ENCODE results near the gene TSPAN10. TPM values are rescaled to one million over a fixed set of nuclear protein-coding genes. Genes with fewer than 3 reads are reported as not detected.
"Not testable (repeated sequence)": the region's sequence is repeated elsewhere in the genome, so short reads cannot be mapped to it uniquely, and the experiment has no call there.

The TSPAN10 gene
- total and polyA plus RNA-seq, 8 donors, result 0.52 to 7.1 (median 3.6) TPM

- no peak for TF ChIP-seq CTCF (IDR thresholded peaks at IDR 0.05)
- Histone ChIP-seq H3K36me3 (peaks cover 0 to 68% of the 10 kb centered on the region in 2 donors), H3K27me3 (no peaks in the 10 kb centered on the region), H3K9me3 (no peaks in the 10 kb centered on the region), H3K4me3 (no peak overlapping the region), H3K4me1 (peaks cover 7 to 23% of the 10 kb centered on the region in 2 donors), H3K27ac (no peak overlapping the region)
- intact Hi-C loops (cut with DNase I), result no loop called here
- DNase-seq (no peak), ATAC-seq (no peak)
Observed at GRCh38 chr17:81672504-81672903, 35.5 kb downstream of the TSPAN10 start.

DNA sequence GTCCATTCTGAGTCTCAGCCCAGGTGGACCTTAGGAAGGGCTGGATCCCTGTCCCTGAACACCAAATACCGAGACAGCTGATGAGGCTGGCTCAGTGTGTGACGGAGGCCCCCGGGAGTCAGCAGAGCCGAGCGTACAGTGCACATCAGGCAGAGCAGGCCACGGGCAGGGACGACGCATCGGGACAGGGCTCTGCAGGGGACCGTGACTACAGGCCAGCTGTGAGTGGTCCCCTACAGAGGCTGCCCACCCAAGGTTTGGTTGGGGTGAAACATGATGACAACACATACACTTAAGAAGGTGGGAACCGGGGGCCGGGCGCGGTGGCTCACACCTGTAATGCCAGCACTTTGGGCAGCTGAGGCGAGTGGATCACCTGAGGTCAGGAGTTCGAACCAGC lies 36.0 kb downstream of the TSPAN10 start:
- Histone ChIP-seq H3K9me3 (no peaks in the 10 kb centered on the region), H3K4me3 (no peak overlapping the region), H3K4me1 (peaks cover 3 to 18% of the 10 kb centered on the region in 2 donors), H3K36me3 (peaks cover 0 to 68% of the 10 kb centered on the region in 2 donors), H3K27ac (no peak overlapping the region), H3K27me3 (no peaks in the 10 kb centered on the region)
- TF ChIP-seq CTCF (IDR thresholded peaks at IDR 0.05), result no peak
- no peak for DNase-seq
- no peak for ATAC-seq
- intact Hi-C loops (cut with DNase I), result no loop called here

DNA sequence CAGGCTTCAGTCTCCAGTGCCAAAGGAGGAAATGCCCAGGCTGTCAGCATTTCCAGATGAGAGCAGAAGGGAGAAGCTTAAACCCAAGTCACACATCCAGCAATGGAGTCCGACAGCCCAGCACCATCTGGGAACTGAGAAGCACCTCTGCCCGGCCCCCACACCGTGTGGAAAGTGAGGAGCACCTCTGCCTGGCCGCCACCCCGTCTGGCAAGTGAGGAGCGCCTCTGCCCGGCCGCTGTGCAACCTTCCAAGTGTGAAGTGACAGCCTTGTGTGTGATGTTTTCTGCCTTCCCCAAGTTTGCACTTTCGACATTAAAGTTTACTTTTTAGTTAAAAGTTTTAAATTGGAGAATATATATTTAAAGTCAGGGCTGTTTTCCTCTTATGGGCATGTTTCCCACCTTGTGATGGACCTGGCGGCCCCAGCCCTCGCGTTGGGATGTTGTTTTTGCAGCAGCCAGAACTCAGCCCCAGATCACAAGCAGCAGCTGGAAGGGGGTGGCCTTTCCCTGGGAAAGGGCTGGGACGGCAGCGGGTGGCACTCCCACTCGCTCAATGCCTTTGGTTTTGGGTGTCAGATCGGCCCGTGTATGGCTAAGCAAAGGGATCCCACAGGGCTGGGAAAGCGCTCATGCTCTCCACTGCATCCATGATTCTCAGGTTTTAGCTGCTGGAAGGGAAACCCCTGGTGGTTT lies 36.7 kb downstream of the TSPAN10 start:
- intact Hi-C loops (cut with DNase I), result no loop called here
- TF ChIP-seq CTCF (IDR thresholded peaks at IDR 0.05), result no peak
- no peak for ATAC-seq
- Histone ChIP-seq H3K4me1 (peaks cover 0 to 10% of the 10 kb centered on the region in 2 donors), H3K27ac (no peak overlapping the region), H3K36me3 (peaks cover 0 to 66% of the 10 kb centered on the region in 2 donors), H3K4me3 (no peak overlapping the region), H3K9me3 (no peaks in the 10 kb centered on the region), H3K27me3 (no peaks in the 10 kb centered on the region)
- no peak for DNase-seq

- intact Hi-C loops (cut with DNase I); ATAC-seq; H3K27ac ChIP-seq; H3K4me1 ChIP-seq; DNase-seq; H3K4me3 ChIP-seq; H3K27me3 ChIP-seq; H3K9me3 ChIP-seq: not testable (repeated sequence)
- peaks cover 0 to 51% of the 10 kb centered on the region in 2 donors for H3K36me3 ChIP-seq
- peak; percentile 59 to 62 for TF ChIP-seq CTCF (IDR thresholded peaks at IDR 0.05)
Observed at GRCh38 chr17:81675515-81676221, 38.7 kb downstream of the TSPAN10 start.

- no peak for TF ChIP-seq CTCF (IDR thresholded peaks at IDR 0.05)
- peaks cover 0 to 48% of the 10 kb centered on the region in 2 donors for H3K36me3 ChIP-seq
- no peaks in the 10 kb centered on the region for H3K27me3 ChIP-seq
- no peak for ATAC-seq
- intact Hi-C loops (cut with DNase I), result no loop called here
- H3K4me3 ChIP-seq, result no peak overlapping the region
- DNase-seq, result no peak
- no peaks in the 10 kb centered on the region for H3K9me3 ChIP-seq
- H3K27ac ChIP-seq, result no peak overlapping the region
- H3K4me1 ChIP-seq, result peaks cover 0 to 9% of the 10 kb centered on the region in 2 donors
Observed at GRCh38 chr17:81676906-81677305, 39.9 kb downstream of the TSPAN10 start.
